ENCODE measurements around the gene SLC6A7. TPM values are rescaled to one million over a fixed set of nuclear protein-coding genes. Genes with fewer than 3 reads are reported as not detected.

Gene SLC6A7
- total RNA-seq, 1 donor from 2014 or later = not detected

GRCh38 chr5:150255659-150256409 is 66.0 kb downstream of the SLC6A7 start:
- intact Hi-C loops (cut with micrococcal nuclease) = no loop called here

- intact Hi-C loops (cut with micrococcal nuclease) = no loop called here
Observed at GRCh38 chr5:150256410-150257064, 66.7 kb downstream of the SLC6A7 start.

- intact Hi-C loops (cut with micrococcal nuclease) = no loop called here
Observed at GRCh38 chr5:150257424-150257823, 67.6 kb downstream of the SLC6A7 start.

- intact Hi-C loops (cut with micrococcal nuclease) = no loop called here
Observed at GRCh38 chr5:150258130-150258529, 68.3 kb downstream of the SLC6A7 start.

Other genes starting within 250 kb of the SLC6A7 start
- gene PDE6A, start 245.3 kb upstream of the SLC6A7 start, total RNA-seq = not detected in 2 replicates
- gene SLC26A2, start 229.3 kb upstream of the SLC6A7 start, total RNA-seq = 8.6 and 8.7 TPM in 2 replicates
- gene TIGD6, start 189.4 kb upstream of the SLC6A7 start, total RNA-seq = 1.2 and 1.7 TPM in 2 replicates
- gene HMGXB3, start 189.3 kb upstream of the SLC6A7 start, total RNA-seq = 33.6 and 36.6 TPM in 2 replicates
- 0.14 TPM in 1 of 2 replicates, not detected in the other for gene CSF1R, start 103.5 kb upstream of the SLC6A7 start, total RNA-seq
- 1.8 and 4.1 TPM in 2 replicates for gene PDGFRB, start 34.2 kb upstream of the SLC6A7 start, total RNA-seq
- not detected in 2 replicates for gene CDX1, start 23.3 kb upstream of the SLC6A7 start, total RNA-seq
- not detected in 2 replicates for gene CAMK2A, start 99.7 kb downstream of the SLC6A7 start, total RNA-seq
- gene ARSI, start 112.8 kb downstream of the SLC6A7 start, total RNA-seq = not detected in 2 replicates
- gene TCOF1, start 167.6 kb downstream of the SLC6A7 start, total RNA-seq = 72.0 and 74.3 TPM in 2 replicates
- 624 and 634 TPM in 2 replicates for gene CD74, start 222.8 kb downstream of the SLC6A7 start, total RNA-seq